GM19193 (cell line): Measurements from ENCODE around the gene EFNA5.

Experiments used
- POLR2A ChIP-seq: IDR thresholded peaks from 4 replicates; pipeline ENCODE4 v1.6.1; 2011; ENCODE audit not compliant: insufficient read depth, insufficient read length; ENCODE audit errors: extremely low read depth

The EFNA5 gene

DNA sequence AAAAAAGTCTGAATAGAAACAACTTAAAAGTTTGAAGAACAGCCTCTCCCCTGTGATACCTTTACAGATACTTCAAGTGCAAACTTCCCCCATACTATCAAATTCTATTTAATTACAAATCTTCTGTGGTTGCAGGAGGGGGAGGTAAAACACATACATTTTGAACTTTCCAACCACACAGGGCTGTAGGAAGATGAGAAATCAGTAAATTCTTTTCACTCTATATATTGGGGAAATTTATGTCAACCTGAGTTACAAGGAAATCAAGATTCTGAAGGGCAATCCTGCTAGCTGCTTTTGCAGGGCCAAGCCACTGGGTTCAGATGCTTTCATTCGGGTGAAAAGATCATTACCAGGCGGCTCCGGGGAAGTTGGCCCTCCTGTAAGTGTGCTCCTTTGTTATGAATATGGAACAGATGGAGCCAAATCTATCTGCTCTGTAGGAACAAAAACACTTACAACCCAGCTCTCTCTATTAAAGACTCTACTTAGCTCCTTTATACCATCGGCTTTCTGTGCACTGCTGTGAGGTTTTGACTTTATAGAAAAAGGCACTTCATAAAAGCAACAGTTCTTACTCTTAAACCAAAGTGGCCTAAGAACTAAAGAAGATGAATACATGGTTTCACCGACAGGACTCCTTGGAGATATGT is 269.1 kb downstream of the EFNA5 start:
- TF ChIP-seq POLR2A = no peak

- no peak for TF ChIP-seq POLR2A
Observed at GRCh38 chr5:107400328-107400727, 270.4 kb downstream of the EFNA5 start.

- TF ChIP-seq POLR2A = no peak
Observed at GRCh38 chr5:107398703-107399102, 272.0 kb downstream of the EFNA5 start.

- TF ChIP-seq POLR2A = no peak
Observed at GRCh38 chr5:107396351-107396690, 274.4 kb downstream of the EFNA5 start.

- TF ChIP-seq POLR2A = no peak
Observed at GRCh38 chr5:107395632-107396350, 274.9 kb downstream of the EFNA5 start.

GRCh38 chr5:107393851-107394250 is 276.9 kb downstream of the EFNA5 start:
- no peak for TF ChIP-seq POLR2A

GRCh38 chr5:107391787-107392186 is 278.9 kb downstream of the EFNA5 start:
- TF ChIP-seq POLR2A = no peak

DNA sequence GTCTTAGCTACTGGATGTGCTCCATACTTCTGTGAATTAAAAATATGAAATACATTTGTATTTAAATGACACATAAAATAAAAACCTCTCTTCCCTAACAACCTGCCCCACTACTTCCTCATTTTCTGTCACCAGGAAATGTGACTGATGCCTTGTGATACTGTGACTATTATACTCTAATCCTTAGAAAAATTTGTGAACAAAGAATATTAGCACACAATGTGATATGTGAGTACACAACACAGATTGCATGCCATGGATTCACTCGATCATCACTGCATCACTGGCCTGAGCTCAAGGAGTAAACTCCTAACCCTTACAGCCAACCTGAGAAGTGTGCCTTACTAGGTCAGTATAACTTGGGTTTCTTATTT is 281.0 kb downstream of the EFNA5 start:
- no peak for TF ChIP-seq POLR2A

DNA sequence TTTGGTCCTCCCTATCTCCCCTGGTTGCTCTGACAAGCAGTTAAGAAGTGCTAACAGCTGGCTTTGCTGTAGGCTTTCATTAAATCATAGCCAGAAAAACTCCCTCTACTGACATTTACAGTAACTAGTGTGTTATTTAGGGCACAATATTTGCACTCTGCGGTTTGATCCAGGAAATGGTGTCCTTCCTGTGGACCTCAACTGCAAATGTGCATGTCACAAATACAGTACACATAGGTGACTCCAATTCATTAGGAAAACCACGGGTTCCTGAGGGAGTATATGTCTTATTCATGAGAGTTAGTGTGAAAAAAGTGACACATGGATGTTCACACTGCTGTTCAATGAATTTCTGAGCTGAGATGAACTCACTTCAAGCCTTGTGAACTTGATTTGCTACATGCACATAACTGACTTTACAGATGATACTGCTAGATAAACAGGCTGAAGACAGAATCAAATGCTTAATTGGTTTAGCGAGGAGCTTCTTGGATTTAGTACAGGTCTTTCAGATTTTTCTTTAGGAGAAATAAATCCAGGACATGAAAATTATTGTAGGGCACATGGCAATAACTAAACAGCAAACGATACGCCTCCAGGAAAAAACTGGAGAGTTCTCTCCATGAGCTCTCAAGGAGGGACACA is 281.5 kb downstream of the EFNA5 start:
- no peak for TF ChIP-seq POLR2A

DNA sequence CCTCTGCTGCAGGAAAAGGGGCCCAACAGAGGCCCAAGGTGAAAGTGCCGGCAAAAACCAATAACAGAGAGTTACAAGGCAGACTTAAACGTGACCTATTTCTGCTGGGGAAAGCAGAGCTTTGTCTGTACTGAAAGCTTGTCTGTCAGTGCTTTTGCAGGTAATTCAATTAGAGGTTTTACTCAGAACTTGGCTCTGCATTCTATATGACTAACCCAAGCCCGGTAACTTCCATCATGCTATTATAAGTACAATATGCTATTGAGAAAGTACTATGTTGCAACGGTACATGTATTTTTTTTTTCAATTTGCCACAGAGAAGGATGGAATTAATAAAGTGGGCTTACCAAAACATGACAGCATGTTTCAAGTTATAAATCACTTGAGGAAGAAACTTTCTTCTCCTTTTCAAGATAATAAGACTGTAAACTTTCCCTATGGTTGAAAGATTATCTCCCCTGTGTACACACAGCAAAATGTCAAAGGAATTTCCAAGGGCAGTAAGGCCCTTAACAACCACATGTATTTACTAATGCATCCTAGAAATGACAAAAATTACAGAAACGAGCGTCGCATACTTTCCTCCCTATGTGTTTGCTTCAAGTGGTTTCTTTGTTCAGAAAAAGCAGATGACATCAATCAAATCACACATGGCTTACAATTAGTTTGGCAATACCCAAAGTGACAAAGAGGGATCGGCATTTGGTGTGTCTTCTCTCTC is 282.4 kb downstream of the EFNA5 start:
- TF ChIP-seq POLR2A = no peak

DNA sequence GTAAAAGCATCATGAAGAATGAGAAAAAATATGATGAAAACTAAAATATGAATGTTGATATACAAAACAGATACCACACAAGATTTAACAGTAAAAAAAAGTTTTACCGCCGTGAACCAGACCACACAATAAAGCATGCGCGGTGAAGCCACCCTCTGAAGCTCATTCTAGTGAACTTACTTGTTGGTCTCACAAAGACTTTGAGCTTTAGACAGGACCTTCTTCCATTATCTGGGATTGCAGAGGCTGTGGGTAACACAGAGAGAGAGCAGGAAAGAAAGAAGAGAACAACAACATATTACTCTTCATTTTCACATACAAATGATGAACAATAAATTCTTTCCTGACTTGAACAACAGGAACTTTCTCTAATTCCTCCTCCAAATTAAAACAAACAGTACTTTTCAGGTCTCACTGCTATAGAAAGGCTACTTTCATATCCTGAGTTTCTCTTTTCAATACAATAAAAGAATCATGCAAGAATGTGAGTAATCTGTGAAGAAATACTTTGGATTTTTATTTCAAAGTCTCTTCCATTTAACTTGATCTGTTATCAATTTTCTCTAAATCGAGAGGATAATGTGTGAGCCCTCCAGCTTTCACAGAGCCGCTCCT is 283.1 kb downstream of the EFNA5 start:
- TF ChIP-seq POLR2A = no peak

- no peak for TF ChIP-seq POLR2A
Observed at GRCh38 chr5:107385708-107386107, 285.0 kb downstream of the EFNA5 start.

DNA sequence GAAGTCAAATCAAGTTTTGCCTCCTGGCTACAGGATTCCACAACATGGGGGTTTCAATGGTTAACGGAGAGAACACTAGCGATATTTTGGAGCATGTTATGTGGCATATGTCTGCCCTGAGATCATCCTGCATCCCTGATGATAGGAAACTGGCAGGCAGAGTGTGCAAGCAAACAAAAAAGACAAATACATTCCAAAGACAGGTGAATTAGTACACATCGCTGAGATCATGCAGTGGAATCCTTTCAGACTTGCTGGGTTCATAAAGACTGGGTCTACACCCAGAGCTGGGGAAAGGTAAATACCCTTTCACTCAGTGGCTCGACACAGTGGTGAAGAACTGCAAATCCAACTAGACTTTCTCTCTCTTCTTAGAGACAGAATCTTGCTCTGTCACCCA is 286.5 kb downstream of the EFNA5 start:
- TF ChIP-seq POLR2A = no peak

DNA sequence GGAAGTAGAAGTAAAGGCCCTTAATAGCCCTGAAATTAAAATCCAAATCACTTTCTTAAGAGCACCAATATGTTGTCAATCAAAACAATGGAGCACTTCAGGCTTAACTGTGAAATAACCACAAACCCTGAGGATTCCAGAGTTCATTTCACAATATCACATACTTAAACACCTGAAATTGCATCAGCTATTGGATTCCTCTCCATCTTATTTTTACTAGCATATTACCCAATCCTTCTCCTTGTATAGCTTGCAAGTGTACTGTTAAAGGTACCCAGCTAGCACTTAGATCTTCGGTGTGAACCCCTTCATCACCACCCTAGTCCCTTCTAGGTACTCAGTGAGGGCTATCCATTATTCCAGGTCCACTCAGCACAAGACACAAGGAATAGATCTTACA is 287.3 kb downstream of the EFNA5 start:
- TF ChIP-seq POLR2A = no peak
